Erythroblast (primary cell): Measurements from ENCODE around the gene KATNBL1.
"Not testable (repeated sequence)": the region's sequence is repeated elsewhere in the genome, so short reads cannot be mapped to it uniquely, and the experiment has no call there.

Experiments used
- GATA1 ChIP-seq: IDR thresholded peaks from 2 replicates; pipeline ENCODE4 v1.6.1; 2011; ENCODE audit warnings: low read depth, mild to moderate bottlenecking, control low read depth, low read length, moderate library complexity
- POLR2A ChIP-seq: IDR thresholded peaks from 2 replicates; pipeline ENCODE4 v1.6.1; 2011; ENCODE audit warnings: mild to moderate bottlenecking, low read length

DNA sequence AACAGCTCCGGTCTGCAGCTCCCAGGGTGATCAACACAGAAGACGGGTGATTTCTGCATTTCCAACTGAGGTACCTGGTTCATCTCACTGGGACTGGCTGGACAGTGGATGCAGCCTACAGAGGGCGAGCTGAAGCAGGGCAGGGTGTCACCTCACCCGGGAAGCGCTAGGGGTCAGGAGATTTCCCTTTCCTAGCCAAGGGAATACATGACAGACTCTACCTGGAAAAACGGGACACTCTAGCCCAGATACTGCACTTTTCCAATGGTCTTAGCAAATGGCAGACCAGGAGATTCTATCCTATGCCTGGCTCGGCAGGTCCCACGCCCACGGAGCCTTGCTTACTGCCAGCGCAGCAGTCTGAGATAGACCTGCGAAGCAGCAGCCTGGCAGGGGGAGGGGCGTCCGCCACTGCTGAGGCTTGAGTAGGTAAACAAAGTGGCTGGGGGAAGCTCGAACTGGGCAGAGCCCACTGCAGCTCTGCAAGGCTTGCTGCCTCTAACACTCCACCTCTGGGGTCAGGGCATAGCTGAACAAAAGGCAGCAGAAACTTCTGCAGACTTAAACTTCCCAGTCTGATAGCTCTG is 43.8 kb downstream of the KATNBL1 start:
- TF ChIP-seq POLR2A, GATA1: not testable (repeated sequence)
